Esophagus squamous epithelium (tissue), 5 donors: ENCODE results near the gene PXYLP1. TPM values are rescaled to one million over a fixed set of nuclear protein-coding genes. Genes with fewer than 3 reads are reported as not detected.

Experiments
- DNase-seq: peaks from one replicate; lab custom pipeline; 2025; lab: John Stamatoyannopoulos, UW
- H3K27ac ChIP-seq, 4 donors: fragments of 200-600 bp; sonication (generic); one replicate each; pipeline ENCODE4 v1.5.1; 2016 to 2019; ENCODE audit warnings: mild to moderate bottlenecking in 1 of 4
- H3K27me3 ChIP-seq, 4 donors: fragments of 200-600 bp; sonication (generic); 1 replicate in 3 of 4; 2 replicates in 1 of 4; pipeline versions ENCODE4 v1.5.1 to v1.6.0; 2017 to 2021; ENCODE audit warnings: antibody characterized with exemption in 1 of 4
- H3K36me3 ChIP-seq, 3 donors: fragments of 200-600 bp; sonication (generic); one replicate each; pipeline ENCODE4 v1.5.1; 2016 to 2019
- H3K4me1 ChIP-seq, 3 donors: fragments of 200-600 bp; sonication (generic); one replicate each; pipeline ENCODE4 v1.5.1; 2017 to 2019
- H3K4me3 ChIP-seq, 4 donors: fragments of 200-600 bp; sonication (generic); 1 replicate in 3 of 4; 2 replicates in 1 of 4; pipeline ENCODE4 v1.5.1; 2016 to 2019; ENCODE audit warnings: mild to moderate bottlenecking in 2 of 4, moderate library complexity in 1 of 4
- H3K9me3 ChIP-seq, 3 donors: fragments of 200-600 bp; sonication (generic); one replicate each; pipeline ENCODE4 v1.5.1; 2016 to 2019
- CTCF ChIP-seq, 6 experiments: fragments of 450-650 bp in 4 of 6; fragments of 200-600 bp in 2 of 6; sonication (generic) in 2 of 6; IDR thresholded peaks; one replicate each; pipeline ENCODE4 v1.5.1; 2016 to 2019; ENCODE audit warnings: antibody characterized with exemption in 6 of 6, mild to moderate bottlenecking in 4 of 6, moderate library complexity in 4 of 6
- POLR2A ChIP-seq, 4 donors: fragments of 450-650 bp; IDR thresholded peaks; one replicate each; pipeline ENCODE4 v1.6.1; 2017; ENCODE audit warnings: antibody characterized with exemption in 4 of 4, mild to moderate bottlenecking in 4 of 4, moderate library complexity in 3 of 4
- WGBS, 2 donors: methylation state at CpG; one replicate each; pipeline ENCODE4 v1.1.5; 2018; 5-methylcytosine and 5-hydroxymethylcytosine counted together
- intact Hi-C: fragments of 100-400 bp; cut with DNase I; formaldehyde crosslinking; loops from one replicate; pipeline ENCODE4 v1.15.0; 2022
- total RNA-seq, 4 donors: library from RNA; depleted of rRNA; stranded (reverse); fragments of >200 nt; gene quantifications; one replicate each; pipeline ENCODE4 v1.1.0, GENCODE V29; 2016
- donor health status: DM: yes; HTN: yes; CAD: no.

The PXYLP1 gene
- total RNA-seq, 4 donors from 2014 or later = 2.9 to 7.8 (median 4.1) TPM

- DNase-seq = peak; percentile 81
- Histone ChIP-seq H3K27ac (no peak overlapping the region), H3K27me3 (peaks cover 0 to 57% (median 0%) of the 10 kb centered on the region in 4 donors), H3K9me3 (no peaks in the 10 kb centered on the region), H3K36me3 (no peaks in the 10 kb centered on the region), H3K4me1 (peaks cover 0 to 7% (median 0%) of the 10 kb centered on the region in 3 donors), H3K4me3 (no peak overlapping the region)
- TF ChIP-seq CTCF (IDR thresholded peaks at IDR 0.05) (peak; percentile 92 to 99 (median 98)), POLR2A (IDR thresholded peaks at IDR 0.05) (no peak)
- intact Hi-C loops = loop anchor here (10.0 kb wide), 1 partner anchor 298 kb away; no protein-coding TSS in a partner anchor
- WGBS, 2 donors = 6 to 12% methylated on average over 10 to 11 of the region's 11 CpGs
Measured at GRCh38 chr3:141192345-141192744, 39.3 kb upstream of the PXYLP1 start.

GRCh38 chr3:141193066-141193830 is 38.4 kb upstream of the PXYLP1 start:
- DNase-seq = no peak
- WGBS, 2 donors = 88 to 93% methylated on average over 8 to 10 of the region's 13 CpGs
- Histone ChIP-seq H3K4me1 (peaks cover 0 to 7% (median 0%) of the 10 kb centered on the region in 3 donors), H3K27ac (no peak overlapping the region), H3K27me3 (peaks cover 0 to 48% (median 0%) of the 10 kb centered on the region in 4 donors), H3K9me3 (no peaks in the 10 kb centered on the region), H3K4me3 (no peak overlapping the region), H3K36me3 (no peaks in the 10 kb centered on the region)
- intact Hi-C loops = loop anchor here (10.0 kb wide), 1 partner anchor 298 kb away; no protein-coding TSS in a partner anchor
- TF ChIP-seq POLR2A (IDR thresholded peaks at IDR 0.05) = no peak
- no peak for TF ChIP-seq CTCF (IDR thresholded peaks at IDR 0.05)

GRCh38 chr3:141201122-141201521 is 30.5 kb upstream of the PXYLP1 start:
- no peak for DNase-seq
- no peaks in the 10 kb centered on the region for H3K9me3 ChIP-seq
- H3K36me3 ChIP-seq = no peaks in the 10 kb centered on the region
- H3K4me3 ChIP-seq = no peak overlapping the region
- WGBS, 2 donors = 55 to 75% methylated on average over 2 to 3 of the region's 3 CpGs
- intact Hi-C loops = no loop called here
- no peak overlapping the region for H3K27ac ChIP-seq
- TF ChIP-seq CTCF (IDR thresholded peaks at IDR 0.05) (no peak), POLR2A (IDR thresholded peaks at IDR 0.05) (no peak)
- no peaks in the 10 kb centered on the region for H3K4me1 ChIP-seq
- H3K27me3 ChIP-seq = peaks cover 0 to 19% (median 0%) of the 10 kb centered on the region in 4 donors

- peaks cover 0 to 8% (median 0%) of the 10 kb centered on the region in 4 donors for H3K27me3 ChIP-seq
- 81 to 85% methylated on average over 4 of the region's 4 CpGs for WGBS, 2 donors
- no peaks in the 10 kb centered on the region for H3K36me3 ChIP-seq
- no peak for DNase-seq
- no peak overlapping the region for H3K4me3 ChIP-seq
- no peak overlapping the region for H3K27ac ChIP-seq
- H3K9me3 ChIP-seq = no peaks in the 10 kb centered on the region
- H3K4me1 ChIP-seq = no peaks in the 10 kb centered on the region
- intact Hi-C loops = no loop called here
- TF ChIP-seq POLR2A (IDR thresholded peaks at IDR 0.05) = no peak
- no peak for TF ChIP-seq CTCF (IDR thresholded peaks at IDR 0.05)
Measured at GRCh38 chr3:141202682-141203081, 28.9 kb upstream of the PXYLP1 start.

GRCh38 chr3:141203866-141204265 is 27.8 kb upstream of the PXYLP1 start:
- no peak for TF ChIP-seq POLR2A (IDR thresholded peaks at IDR 0.05)
- no peak for TF ChIP-seq CTCF (IDR thresholded peaks at IDR 0.05)
- Histone ChIP-seq H3K9me3 (no peaks in the 10 kb centered on the region), H3K4me3 (no peak overlapping the region), H3K27me3 (peaks cover 0 to 8% (median 0%) of the 10 kb centered on the region in 4 donors), H3K36me3 (no peaks in the 10 kb centered on the region), H3K4me1 (no peaks in the 10 kb centered on the region), H3K27ac (no peak overlapping the region)
- intact Hi-C loops = no loop called here
- WGBS, 2 donors = 66 to 75% methylated on average over 3 to 4 of the region's 4 CpGs
- no peak for DNase-seq
